Breast epithelium (tissue), 4 donors: ENCODE measurements around the gene DST. TPM values are rescaled to one million over a fixed set of nuclear protein-coding genes. Genes with fewer than 3 reads are reported as not detected.
"Not testable (repeated sequence)": the region's sequence is repeated elsewhere in the genome, so short reads cannot be mapped to it uniquely, and the experiment has no call there.

Experiments used
- DNase-seq, 2 donors: peaks; one replicate each; pipeline ENCODE4 v3.0.0-alpha.2; 2019; ENCODE audit warnings: low spot score in 2 of 2
- H3K27ac ChIP-seq, 2 donors: fragments of 200-600 bp; sonication (generic) in 1 of 2; one replicate each; pipeline ENCODE4 v1.5.1; 2016 to 2019; ENCODE audit warnings: mild to moderate bottlenecking in 1 of 2
- H3K27me3 ChIP-seq, 2 donors: fragments of 200-600 bp; sonication (generic) in 1 of 2; one replicate each; pipeline versions ENCODE4 v1.5.1 to v1.6.0; 2017 to 2019; ENCODE audit warnings: control low read depth in 1 of 2, mild to moderate bottlenecking in 1 of 2
- H3K36me3 ChIP-seq: fragments of 200-600 bp; one replicate; pipeline ENCODE4 v1.5.1; 2019
- H3K4me1 ChIP-seq, 2 donors: fragments of 200-600 bp; sonication (generic); one replicate each; pipeline ENCODE4 v1.5.1; 2016 to 2019; ENCODE audit warnings: control low read depth in 1 of 2
- H3K4me3 ChIP-seq, 3 donors: fragments of 200-600 bp; sonication (generic); 1 replicate in 2 of 3; 2 replicates in 1 of 3; pipeline ENCODE4 v1.5.1; 2016 to 2019; ENCODE audit warnings: mild to moderate bottlenecking in 3 of 3, moderate library complexity in 2 of 3
- H3K9me3 ChIP-seq, 2 donors: fragments of 200-600 bp; sonication (generic) in 1 of 2; one replicate each; pipeline ENCODE4 v1.5.1; 2016 to 2019; ENCODE audit warnings: control low read depth in 1 of 2
- CTCF ChIP-seq, 3 donors: fragments of 450-650 bp; IDR thresholded peaks; one replicate each; pipeline ENCODE4 v1.5.1; 2016 to 2017; ENCODE audit warnings: antibody characterized with exemption in 3 of 3, mild to moderate bottlenecking in 3 of 3, moderate library complexity in 3 of 3
- POLR2A ChIP-seq: fragments of 450-650 bp; IDR thresholded peaks from one replicate; pipeline ENCODE4 v1.6.1; 2016; ENCODE audit warnings: antibody characterized with exemption, mild to moderate bottlenecking, moderate library complexity
- POLR2AphosphoS5 ChIP-seq, 3 donors: sonication (generic); formaldehyde crosslinking; IDR thresholded peaks; one replicate each; pipeline ENCODE4 v1.6.1; 2017; ENCODE audit warnings: antibody characterized with exemption in 3 of 3
- intact Hi-C: fragments of 100-400 bp; cut with DNase I; formaldehyde crosslinking; loops from one replicate; pipeline ENCODE4 v1.15.1; 2023; ENCODE audit warnings: low total_unique reads
- total RNA-seq, 3 donors: library from RNA; depleted of rRNA; stranded (reverse); fragments of >200 nt; gene quantifications; one replicate each; pipeline ENCODE4 v1.1.0, GENCODE V29; 2016

The DST gene
- total RNA-seq, 3 donors from 2014 or later, result 272 to 1,354 (median 700) TPM

- H3K36me3 ChIP-seq, result no peaks in the 10 kb centered on the region
- H3K27me3 ChIP-seq, result no peaks in the 10 kb centered on the region
- peaks cover 0 to 7% of the 10 kb centered on the region in 2 donors for H3K4me1 ChIP-seq
- TF ChIP-seq POLR2AphosphoS5 (IDR thresholded peaks at IDR 0.05) (no peak), CTCF (IDR thresholded peaks at IDR 0.05) (no peak), POLR2A (no peak)
- no peaks in the 10 kb centered on the region for H3K9me3 ChIP-seq
- H3K27ac ChIP-seq, result peak overlapping the region in 1 of 2 donors; percentile 90
- DNase-seq, result no peak
- H3K4me3 ChIP-seq, result no peak overlapping the region
- intact Hi-C loops, result loop anchor here (10.0 kb wide), 1 partner anchor 287 kb away; the partner anchor contains the start of gene BEND6
Measured at GRCh38 chr6:56667336-56667735, 24.6 kb upstream of the DST start.

- TF ChIP-seq POLR2A (no peak), POLR2AphosphoS5 (IDR thresholded peaks at IDR 0.05) (peak in 1 of 3 donors; percentile 52)
- H3K27ac ChIP-seq, result peak overlapping the region; percentile 77 to 79
- peak in 1 of 2 donors; percentile 57 for DNase-seq
- peaks cover 0 to 7% of the 10 kb centered on the region in 2 donors for H3K4me1 ChIP-seq
- H3K4me3 ChIP-seq, result no peak overlapping the region
- H3K36me3 ChIP-seq, result no peaks in the 10 kb centered on the region
- H3K9me3 ChIP-seq, result no peaks in the 10 kb centered on the region
- no peaks in the 10 kb centered on the region for H3K27me3 ChIP-seq
- intact Hi-C loops, result loop anchor here (10.0 kb wide), 1 partner anchor 291 kb away; the partner anchor contains the start of gene BEND6
Measured at GRCh38 chr6:56664029-56664428, 21.3 kb upstream of the DST start.

- no peak for DNase-seq
- TF ChIP-seq CTCF (IDR thresholded peaks at IDR 0.05) (no peak), POLR2A (no peak), POLR2AphosphoS5 (IDR thresholded peaks at IDR 0.05) (no peak)
- no peaks in the 10 kb centered on the region for H3K36me3 ChIP-seq
- intact Hi-C loops, result loop anchor here (10.0 kb wide), 1 partner anchor 291 kb away; the partner anchor contains the start of gene BEND6
- H3K27ac ChIP-seq, result peak overlapping the region; percentile 74 to 79
- H3K4me3 ChIP-seq, result no peak overlapping the region
- H3K9me3 ChIP-seq, result no peaks in the 10 kb centered on the region
- no peaks in the 10 kb centered on the region for H3K27me3 ChIP-seq
- H3K4me1 ChIP-seq, result peaks cover 0 to 7% of the 10 kb centered on the region in 2 donors
Measured at GRCh38 chr6:56663344-56663743, 20.7 kb upstream of the DST start.

GRCh38 chr6:56661338-56661737 lies 18.6 kb upstream of the DST start:
- H3K4me1 ChIP-seq, H3K27me3 ChIP-seq, DNase-seq, H3K36me3 ChIP-seq, H3K4me3 ChIP-seq, H3K9me3 ChIP-seq: not testable (repeated sequence)
- peak overlapping the region; percentile 46 to 79 for H3K27ac ChIP-seq
- intact Hi-C loops, result loop anchor here (10.0 kb wide), 1 partner anchor 293 kb away; the partner anchor contains the start of gene BEND6

- TF ChIP-seq CTCF (IDR thresholded peaks at IDR 0.05) (no peak), POLR2A (no peak), POLR2AphosphoS5 (IDR thresholded peaks at IDR 0.05) (no peak)
- no peaks in the 10 kb centered on the region for H3K27me3 ChIP-seq
- H3K9me3 ChIP-seq, result no peaks in the 10 kb centered on the region
- peaks cover 0 to 7% of the 10 kb centered on the region in 2 donors for H3K4me1 ChIP-seq
- H3K4me3 ChIP-seq, result no peak overlapping the region
- peak overlapping the region; percentile 79 to 85 for H3K27ac ChIP-seq
- no peaks in the 10 kb centered on the region for H3K36me3 ChIP-seq
- intact Hi-C loops, result loop anchor here (10.0 kb wide), 1 partner anchor 294 kb away; the partner anchor contains the start of gene BEND6
- no peak for DNase-seq
Measured at GRCh38 chr6:56660381-56660730, 17.7 kb upstream of the DST start.

- Histone ChIP-seq H3K9me3 (no peaks in the 10 kb centered on the region), H3K36me3 (no peaks in the 10 kb centered on the region), H3K4me1 (peaks cover 0 to 7% of the 10 kb centered on the region in 2 donors), H3K27ac (peak overlapping the region; percentile 71 to 85), H3K27me3 (no peaks in the 10 kb centered on the region), H3K4me3 (no peak overlapping the region)
- intact Hi-C loops, result loop anchor here (10.0 kb wide), 1 partner anchor 295 kb away; the partner anchor contains the start of gene BEND6
- TF ChIP-seq POLR2AphosphoS5 (IDR thresholded peaks at IDR 0.05), result no peak
- TF ChIP-seq CTCF (IDR thresholded peaks at IDR 0.05), result no peak
- no peak for TF ChIP-seq POLR2A
- DNase-seq, result no peak
Measured at GRCh38 chr6:56659721-56660380, 17.2 kb upstream of the DST start.
